ENCODE measurements around the gene ITPRIP.

Gene ITPRIP

GRCh38 chr10:104318326-104318725 lies 19.9 kb downstream of the ITPRIP start:
- TF ChIP-seq CTCF (conservative IDR thresholded peaks at IDR 0.05; ENCODE audit: low read depth) = no peak
- ChIA-PET POLR2A (ENCODE audit: low non-redundant PET) (interaction anchor here (0.6 kb wide), 1 partner anchor 9 kb away, joined by 3 read pairs; no protein-coding TSS in a partner anchor), CTCF (interaction anchor here (0.6 to 2.3 kb wide), 6 partner anchors 11 to 128 kb away, joined by 3 to 11 read pairs (median 4); no protein-coding TSS in a partner anchor)
- peak overlapping the region; percentile 86 for H3K27ac ChIP-seq
- DNase-seq (ENCODE audit: low spot score) = no peak

- CTCF ChIA-PET = interaction anchor here (0.6 to 2.3 kb wide), 8 partner anchors 10 to 128 kb away, joined by 3 to 11 read pairs (median 4); no protein-coding TSS in a partner anchor
- H3K27ac ChIP-seq = peak overlapping the region; percentile 86
- POLR2A ChIA-PET (ENCODE audit: low non-redundant PET) = no interaction called here
- TF ChIP-seq CTCF (conservative IDR thresholded peaks at IDR 0.05; ENCODE audit: low read depth) = no peak
- no peak for DNase-seq (ENCODE audit: low spot score)
Observed at GRCh38 chr10:104317726-104318299, 20.5 kb downstream of the ITPRIP start.

GRCh38 chr10:104317269-104317710 lies 21.0 kb downstream of the ITPRIP start:
- H3K27ac ChIP-seq = peak overlapping the region; percentile 86
- CTCF ChIA-PET = interaction anchor here (1.2 to 2.3 kb wide), 4 partner anchors 11 to 33 kb away, joined by 3 to 11 read pairs (median 4); no protein-coding TSS in a partner anchor
- POLR2A ChIA-PET (ENCODE audit: low non-redundant PET) = interaction anchor here (0.9 kb wide), 1 partner anchor 10 kb away, joined by 4 read pairs; no protein-coding TSS in a partner anchor

GRCh38 chr10:104316321-104317099 lies 21.8 kb downstream of the ITPRIP start:
- ChIA-PET CTCF (interaction anchor here (1.2 to 2.3 kb wide), 3 partner anchors 10 to 34 kb away, joined by 3 to 11 read pairs (median 4); no protein-coding TSS in a partner anchor), POLR2A (ENCODE audit: low non-redundant PET) (interaction anchor here (0.9 kb wide), 1 partner anchor 9 kb away, joined by 4 read pairs; no protein-coding TSS in a partner anchor)
- no peak for TF ChIP-seq CTCF (conservative IDR thresholded peaks at IDR 0.05; ENCODE audit: low read depth)
- H3K27ac ChIP-seq = peak overlapping the region; percentile 25
- DNase-seq (ENCODE audit: low spot score) = no peak

More at GRCh38 chr10:104317269-104317710, 21.0 kb downstream of the ITPRIP start:
- DNase-seq (ENCODE audit: low spot score) = no peak
- TF ChIP-seq CTCF (conservative IDR thresholded peaks at IDR 0.05; ENCODE audit: low read depth) = no peak

GRCh38 chr10:104315486-104315921 lies 22.8 kb downstream of the ITPRIP start:
- no peak for TF ChIP-seq CTCF (conservative IDR thresholded peaks at IDR 0.05; ENCODE audit: low read depth)
- ChIA-PET CTCF (interaction anchor here (0.5 to 0.7 kb wide), 4 partner anchors 21 to 66 kb away, joined by 3 to 5 read pairs (median 4); partner anchors contain the start of gene ITPRIP), POLR2A (ENCODE audit: low non-redundant PET) (interaction anchor here (0.6 kb wide), 1 partner anchor 9 kb away, joined by 3 read pairs; no protein-coding TSS in a partner anchor)
- no peak for DNase-seq (ENCODE audit: low spot score)
- H3K27ac ChIP-seq = peak overlapping the region; percentile 25

Measured in RWPE1 (cell line).